K562 (cell line): ENCODE data around the gene CGB3. TPM values are rescaled to one million over a fixed set of nuclear protein-coding genes. Genes with fewer than 3 reads are reported as not detected.

ENCODE experiments used
- BHLHE40 ChIP-seq: IDR thresholded peaks from 2 replicates; pipeline ENCODE4 v1.6.1; 2011; ENCODE audit warnings: low read length, improper control_type of control experiment
- FUS ChIP-seq: fragments of 200-400 bp; formaldehyde crosslinking; optimal IDR thresholded peaks from 2 replicates; pipeline ENCODE3; 2017; ENCODE audit warnings: low read depth, low read length
- HDAC1 ChIP-seq, 2 experiments: fragments of 450-650 bp; IDR thresholded peaks; 2 replicates each; pipeline ENCODE4 v1.6.1; 2016 to 2017; ENCODE audit warnings: inconsistent platforms in 1 of 2, mild to moderate bottlenecking in 1 of 2, moderate library complexity in 1 of 2
- HES1 ChIP-seq: fragments of 450-650 bp; IDR thresholded peaks from 2 replicates; pipeline ENCODE4 v1.6.1; 2016; ENCODE audit warnings: low read depth, mild to moderate bottlenecking, moderate library complexity
- HMGN3 ChIP-seq: IDR thresholded peaks from 2 replicates; pipeline ENCODE4 v1.6.1; 2011; ENCODE audit warnings: borderline replicate concordance, low read depth, mild to moderate bottlenecking, mixed read lengths, low read length; ENCODE audit not compliant: insufficient read length; ENCODE audit errors: extremely low read depth
- KDM1A ChIP-seq, 2 experiments: fragments of 450-650 bp; IDR thresholded peaks; 2 replicates each; pipeline ENCODE4 v1.6.1; 2016; ENCODE audit warnings: mild to moderate bottlenecking in 2 of 2
- KLF13 ChIP-seq: fragments of 450-650 bp; IDR thresholded peaks from 2 replicates; pipeline ENCODE4 v1.6.1; 2016; ENCODE audit warnings: missing genetic modification characterization, low read depth, mild to moderate bottlenecking, missing compliant biosample characterization, moderate library complexity, borderline replicate concordance
- LARP7 ChIP-seq: fragments of 450-650 bp; IDR thresholded peaks from 2 replicates; pipeline ENCODE4 v1.6.1; 2016
- MAFF ChIP-seq: IDR thresholded peaks from 2 replicates; pipeline ENCODE4 v1.6.1; 2012; ENCODE audit warnings: low read length, improper control_type of control experiment
- MAZ ChIP-seq, 2 experiments: fragments of 450-650 bp in 1 of 2; sonication (generic) in 1 of 2; formaldehyde crosslinking; IDR thresholded peaks in 1 of 2; conservative IDR thresholded peaks in 1 of 2; 2 replicates each; pipeline versions ENCODE4 v1.4.0 to v1.5.0; 2020; ENCODE audit warnings: mild to moderate bottlenecking in 1 of 2, missing genetic modification reagents in 1 of 2
- PHF21A ChIP-seq: fragments of 450-650 bp; IDR thresholded peaks from 2 replicates; pipeline ENCODE4 v1.6.1; 2017; ENCODE audit warnings: low read depth, borderline replicate concordance
- RAD21 ChIP-seq, 2 experiments: fragments of 250-450 bp in 1 of 2; fragments of 450-650 bp in 1 of 2; sonication (Bioruptor Pico) in 1 of 2; formaldehyde crosslinking in 1 of 2; IDR thresholded peaks in 1 of 2; conservative IDR thresholded peaks in 1 of 2; 2 replicates each; pipeline versions ENCODE4 v1.4.0 to v1.8.0; 2020 to 2022; ENCODE audit warnings: mild to moderate bottlenecking in 2 of 2, moderate library complexity in 1 of 2
- SAFB ChIP-seq: fragments of 200-400 bp; formaldehyde crosslinking; IDR thresholded peaks from 2 replicates; pipeline ENCODE4 v1.6.1; 2017; ENCODE audit warnings: low read depth, low read length, borderline replicate concordance
- SRF ChIP-seq, 2 experiments: fragments of 250-450, 450-650 bp in 1 of 2; sonication (Bioruptor Pico) in 1 of 2; sonication (generic) in 1 of 2; formaldehyde crosslinking; IDR thresholded peaks; 2 replicates each; pipeline versions ENCODE4 v1.5.0 to v1.5.1; 2020 to 2022; ENCODE audit warnings: mild to moderate bottlenecking in 1 of 2, missing genetic modification reagents in 1 of 2
- WHSC1 ChIP-seq: IDR thresholded peaks from one replicate; pipeline ENCODE4 v1.6.1; 2012; ENCODE audit warnings: low read length, control low read depth, inconsistent platforms
- ZBTB12 ChIP-seq: fragments of 250-450 bp; sonication (Bioruptor Pico); IDR thresholded peaks from 2 replicates; pipeline ENCODE4 v1.4.0; 2020
- ZFP1 ChIP-seq: fragments of 450-650 bp; formaldehyde crosslinking; IDR thresholded peaks from 2 replicates; pipeline ENCODE4 v1.4.0; 2020; ENCODE audit warnings: mild to moderate bottlenecking, mixed read lengths
- ZNF780A ChIP-seq: fragments of 250-450 bp; sonication (Bioruptor Pico); IDR thresholded peaks from 2 replicates; pipeline ENCODE4 v1.5.0; 2021; ENCODE audit warnings: mild to moderate bottlenecking
- ZNF79 ChIP-seq: fragments of 250-450 bp; sonication (Bioruptor Pico); IDR thresholded peaks from 2 replicates; pipeline ENCODE4 v1.4.0; 2020; ENCODE audit warnings: low read depth, mild to moderate bottlenecking, moderate library complexity
- polyA plus RNA-seq, 8 experiments: library from polyadenylated mRNA; depleted of rRNA in 4 of 8; stranded (reverse) in 5 of 8; unstranded in 3 of 8; fragments of >200 nt; fragmentation: Nextera tagmentation in 2 of 8; fragmentation: Illumina TruSeq in 1 of 8; extraction: Ambion mirVana in 2 of 8; extraction: Trizol in 1 of 8; gene quantifications; 2 replicates each; pipeline versions ENCODE4 v1.2.1 to v1.2.3, GENCODE V29; 2011 to 2014; ENCODE audit warnings: inconsistent platforms in 1 of 8, missing spikeins in 1 of 8
- total RNA-seq, 7 experiments: library from RNA; depleted of rRNA in 6 of 7; stranded (reverse); fragments of >200 nt in 6 of 7; fragmentation: Illumina TruSeq in 2 of 7; extraction: Trizol in 2 of 7; gene quantifications; 2 replicates each; pipeline versions ENCODE4 v1.2.1 to v1.2.3, GENCODE V29; 2011 to 2021; ENCODE audit warnings: low replicate concordance in 1 of 7
- TF ChIP-seq, protein P1 (sequence below): fragments of 450-650 bp; formaldehyde crosslinking; IDR thresholded peaks from 2 replicates; pipeline ENCODE4 v1.4.0; 2022; ENCODE audit warnings: missing genetic modification characterization
- TF ChIP-seq, protein P2 (sequence below): fragments of 250-450 bp; sonication (Bioruptor Pico); IDR thresholded peaks from 2 replicates; pipeline ENCODE4 v1.8.0; 2022; ENCODE audit warnings: inconsistent platforms, mild to moderate bottlenecking, moderate library complexity, borderline replicate concordance

Gene CGB3
- total and polyA plus RNA-seq, 9 of the 15 experiments (the other 6 are each of a cell fraction or from before 2014, with no cell fraction given): not detected

DNA sequence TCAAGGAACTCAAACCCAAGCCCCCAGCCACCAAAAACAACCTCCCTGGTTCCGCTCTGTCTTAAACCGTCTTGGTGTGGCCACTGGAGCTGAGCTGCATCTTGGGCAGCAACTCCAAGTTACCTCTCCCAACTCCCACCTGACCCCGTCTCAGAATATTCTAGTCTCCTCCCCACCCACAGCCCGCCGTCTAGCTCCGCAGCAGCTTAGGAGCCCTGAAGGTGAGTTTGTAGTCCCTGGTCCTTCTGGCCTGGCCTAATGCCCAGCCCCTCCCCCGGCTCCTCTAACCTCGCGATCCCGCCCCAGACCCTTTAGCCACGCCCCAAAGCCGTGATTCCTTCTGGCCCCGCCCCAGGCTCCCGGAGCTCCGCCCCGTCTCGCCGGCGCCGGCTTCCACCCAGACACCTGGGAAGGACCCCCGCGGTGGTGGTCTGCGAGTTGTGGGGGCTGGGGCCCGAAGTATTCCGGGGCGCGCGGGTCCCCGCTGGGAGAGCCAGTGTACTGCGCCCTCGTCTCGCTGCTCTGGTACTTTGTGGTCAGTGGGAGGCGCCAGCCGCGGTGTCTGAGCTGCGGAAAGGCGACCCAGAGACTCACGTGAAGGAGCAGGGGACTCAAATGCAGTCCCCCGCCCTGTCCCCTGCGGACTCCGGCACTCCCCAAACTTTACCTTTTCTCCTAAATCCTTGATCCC is 4.7 kb downstream of the CGB3 start (continued):
- 0 out of 4 replicates have a peak, but pooled peaks of 1 of the 2 experiments have one; percentile 15 for TF ChIP-seq MAZ (CRISPR knock-in tag; conservative IDR thresholded peaks at IDR 0.05 in 1 of 2, IDR thresholded peaks at IDR 0.05 in 1 of 2)
- no peak for TF ChIP-seq MAFF
- TF ChIP-seq RAD21 (CRISPR knock-in tag; conservative IDR thresholded peaks at IDR 0.05 in 1 of 2, IDR thresholded peaks at IDR 0.05 in 1 of 2): peak in 1 of 2 experiments; percentile 21; a peak in 1 of 4 replicates
- TF ChIP-seq ZFP1 (CRISPR knock-in tag): no peak
- no peak for TF ChIP-seq PHF21A
- no peak for TF ChIP-seq LARP7
- TF ChIP-seq, protein P1, sequence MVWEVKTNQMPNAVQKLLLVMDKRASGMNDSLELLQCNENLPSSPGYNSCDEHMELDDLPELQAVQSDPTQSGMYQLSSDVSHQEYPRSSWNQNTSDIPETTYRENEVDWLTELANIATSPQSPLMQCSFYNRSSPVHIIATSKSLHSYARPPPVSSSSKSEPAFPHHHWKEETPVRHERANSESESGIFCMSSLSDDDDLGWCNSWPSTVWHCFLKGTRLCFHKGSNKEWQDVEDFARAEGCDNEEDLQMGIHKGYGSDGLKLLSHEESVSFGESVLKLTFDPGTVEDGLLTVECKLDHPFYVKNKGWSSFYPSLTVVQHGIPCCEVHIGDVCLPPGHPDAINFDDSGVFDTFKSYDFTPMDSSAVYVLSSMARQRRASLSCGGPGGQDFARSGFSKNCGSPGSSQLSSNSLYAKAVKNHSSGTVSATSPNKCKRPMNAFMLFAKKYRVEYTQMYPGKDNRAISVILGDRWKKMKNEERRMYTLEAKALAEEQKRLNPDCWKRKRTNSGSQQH (CRISPR knock-in tag): no peak
- 0 out of 2 replicates have a peak, but pooled peaks have one; percentile 8 for TF ChIP-seq HES1
- TF ChIP-seq SRF (CRISPR knock-in tag; IDR thresholded peaks at IDR 0.05): 0 out of 4 replicates have a peak, but pooled peaks of 1 of the 2 experiments have one; percentile 12
- TF ChIP-seq HDAC1 (IDR thresholded peaks at IDR 0.05): no peak
- peak; percentile 28 for TF ChIP-seq HMGN3
- TF ChIP-seq ZBTB12: no peak
- TF ChIP-seq, protein P2, sequence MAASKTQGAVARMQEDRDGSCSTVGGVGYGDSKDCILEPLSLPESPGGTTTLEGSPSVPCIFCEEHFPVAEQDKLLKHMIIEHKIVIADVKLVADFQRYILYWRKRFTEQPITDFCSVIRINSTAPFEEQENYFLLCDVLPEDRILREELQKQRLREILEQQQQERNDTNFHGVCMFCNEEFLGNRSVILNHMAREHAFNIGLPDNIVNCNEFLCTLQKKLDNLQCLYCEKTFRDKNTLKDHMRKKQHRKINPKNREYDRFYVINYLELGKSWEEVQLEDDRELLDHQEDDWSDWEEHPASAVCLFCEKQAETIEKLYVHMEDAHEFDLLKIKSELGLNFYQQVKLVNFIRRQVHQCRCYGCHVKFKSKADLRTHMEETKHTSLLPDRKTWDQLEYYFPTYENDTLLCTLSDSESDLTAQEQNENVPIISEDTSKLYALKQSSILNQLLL (CRISPR knock-in tag): no peak
- TF ChIP-seq FUS: no peak
- TF ChIP-seq SAFB: no peak
- no peak for TF ChIP-seq ZNF780A (CRISPR knock-in tag)
- no peak for TF ChIP-seq KLF13 (tag)
- TF ChIP-seq ZNF79 (CRISPR knock-in tag): no peak
- TF ChIP-seq KDM1A (IDR thresholded peaks at IDR 0.05): 0 out of 4 replicates have a peak, but pooled peaks of 1 of the 2 experiments have one; percentile 29
- peak; percentile 76 for TF ChIP-seq BHLHE40
- no peak for TF ChIP-seq WHSC1
